ENCODE data around the gene CPHXL.

Gene CPHXL

DNA sequence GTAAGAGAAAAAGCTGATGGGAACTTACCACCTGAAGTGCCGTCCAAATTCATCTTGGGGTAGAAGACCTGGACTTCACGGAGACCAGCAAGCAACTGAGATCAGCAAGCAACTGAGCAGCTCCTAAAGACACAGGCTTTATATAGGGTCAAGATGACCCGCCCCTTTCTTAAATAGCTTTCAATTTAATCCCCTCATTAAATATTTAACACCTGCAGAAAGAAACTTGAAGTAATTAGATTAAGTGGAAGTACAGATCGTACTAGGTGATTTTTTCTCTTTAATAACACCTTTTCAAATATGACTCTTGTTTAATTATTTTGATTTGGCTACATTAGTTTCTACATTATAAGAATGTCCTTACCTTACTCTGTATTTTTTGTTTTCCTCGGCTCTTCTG lies at the start of gene CPHXL:
TSS of gene CPHXL (minus strand) at position 101 of the 400 bp plus-strand sequence. CDS start at position 53, 48 bp downstream.
- in situ Hi-C loops (cut with MboI; ENCODE audit: low sequenced_read_pairs) = no loop called here

DNA sequence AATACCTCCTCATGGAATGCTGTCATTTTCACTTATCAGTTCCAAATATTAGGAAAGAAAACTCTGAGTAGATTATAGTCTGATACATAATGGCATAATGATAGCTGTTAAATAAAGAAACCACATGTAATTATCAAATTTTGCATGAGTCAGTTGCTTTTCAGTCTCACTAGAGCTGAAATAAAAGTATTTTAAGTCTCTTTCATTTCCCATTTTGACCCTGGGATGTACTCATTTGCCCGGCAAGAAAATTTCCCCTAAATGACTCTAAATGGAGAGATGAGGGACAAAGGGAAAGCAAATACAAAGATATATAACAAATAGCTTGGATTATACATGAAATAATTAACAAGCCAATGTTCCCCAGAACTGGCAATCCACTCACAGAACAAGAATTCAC lies 47.9 kb upstream of the CPHXL start:
- in situ Hi-C loops (cut with MboI; ENCODE audit: low sequenced_read_pairs) = loop anchor here (25.0 kb wide), 2 partner anchors 287 to 562 kb away; partner anchors contain the start of genes CHST6, CTRB1 and CTRB2

DNA sequence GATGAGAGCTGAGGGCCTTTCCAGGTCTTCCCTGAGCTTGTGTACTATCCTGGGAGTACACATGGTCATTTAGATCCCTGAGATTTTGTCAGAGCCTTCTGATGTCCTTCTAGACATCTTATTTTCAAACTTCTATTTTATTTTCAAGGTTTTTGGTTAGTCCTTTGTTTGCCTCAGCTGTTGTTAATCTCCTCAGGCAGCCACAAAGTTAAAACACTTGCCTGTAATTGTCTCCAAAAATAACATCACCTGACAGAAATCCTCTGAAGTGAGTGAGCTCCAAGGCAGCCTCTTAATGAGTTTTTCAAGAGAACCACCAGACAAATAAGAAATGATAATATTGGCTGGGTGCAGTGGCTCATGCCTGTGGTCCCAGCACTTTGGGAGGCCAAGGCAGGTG lies 43.8 kb upstream of the CPHXL start:
- in situ Hi-C loops (cut with MboI; ENCODE audit: low sequenced_read_pairs) = loop anchor here (25.0 kb wide), 2 partner anchors 283 to 558 kb away; partner anchors contain the start of genes CHST6, CTRB1 and CTRB2

DNA sequence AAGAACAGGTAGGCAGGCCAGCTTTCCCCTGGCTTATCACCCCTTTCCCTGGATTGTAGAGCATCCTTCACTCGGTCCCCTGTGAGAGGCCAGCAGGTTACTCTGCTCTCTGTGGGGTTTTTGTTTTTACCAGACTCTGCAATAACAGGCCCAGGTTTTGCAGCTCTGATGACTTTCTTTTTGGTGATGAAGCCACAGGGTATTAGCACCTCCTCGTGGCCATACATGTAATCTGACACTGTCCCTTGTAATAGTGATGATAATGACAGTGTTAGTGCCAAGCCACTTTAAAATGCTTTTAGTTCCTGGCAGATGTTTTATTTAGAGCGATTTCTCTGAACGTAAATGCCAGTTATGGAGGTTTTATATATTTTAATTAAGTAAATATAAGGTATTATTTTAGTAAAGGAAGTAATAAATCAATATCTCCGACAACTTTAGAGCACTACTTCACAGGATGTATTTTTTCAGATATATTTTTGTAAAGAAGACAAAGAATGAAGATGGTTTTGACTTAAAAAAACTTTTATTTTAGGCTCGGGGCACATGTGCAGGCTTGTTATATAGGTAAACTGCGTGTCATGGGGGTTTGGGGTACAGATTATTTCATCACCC lies 38.0 kb upstream of the CPHXL start:
- in situ Hi-C loops (cut with MboI; ENCODE audit: low sequenced_read_pairs) = loop anchor here (25.0 kb wide), 2 partner anchors 277 to 552 kb away; partner anchors contain the start of genes CHST6, CTRB1 and CTRB2

DNA sequence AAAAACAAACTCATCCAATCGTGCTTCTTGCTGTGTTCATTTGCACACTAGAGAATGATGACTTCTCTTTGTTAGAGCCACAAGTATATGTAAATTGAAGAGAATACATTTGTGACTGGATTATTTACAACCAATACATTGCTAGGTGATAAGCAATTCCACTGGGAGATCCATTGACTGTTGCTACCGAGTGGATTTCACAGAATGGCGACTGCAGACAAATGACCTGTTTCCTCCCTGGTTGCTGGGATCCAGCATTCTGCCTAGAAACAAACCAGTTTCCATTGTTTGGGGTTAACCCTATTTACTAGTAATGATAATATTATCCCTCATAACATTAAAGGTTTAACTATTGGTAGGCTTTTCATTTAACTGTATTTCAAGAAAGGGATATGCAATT lies 36.9 kb upstream of the CPHXL start:
- in situ Hi-C loops (cut with MboI; ENCODE audit: low sequenced_read_pairs) = loop anchor here (25.0 kb wide), 2 partner anchors 276 to 551 kb away; partner anchors contain the start of genes CHST6, CTRB1 and CTRB2

DNA sequence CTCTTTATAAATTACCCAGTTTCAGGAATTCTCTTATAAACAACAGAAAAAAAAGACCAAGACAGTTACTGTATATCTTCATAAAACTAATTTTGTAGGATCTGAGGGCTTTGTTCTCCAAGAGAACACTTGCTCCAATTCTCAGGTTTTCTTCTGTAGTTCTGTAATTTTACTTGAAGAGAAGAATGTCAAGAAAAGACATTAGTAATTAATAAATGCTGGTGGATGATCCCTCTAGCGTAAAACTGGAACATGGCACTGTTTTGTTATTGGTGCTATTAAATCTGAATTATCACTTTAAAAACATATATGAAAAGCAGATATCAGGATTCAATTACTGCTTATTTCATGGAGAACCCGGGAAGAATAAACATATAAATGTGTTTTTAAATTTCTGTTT lies 36.5 kb upstream of the CPHXL start:
- in situ Hi-C loops (cut with MboI; ENCODE audit: low sequenced_read_pairs) = loop anchor here (25.0 kb wide), 2 partner anchors 275 to 550 kb away; partner anchors contain the start of genes CHST6, CTRB1 and CTRB2

DNA sequence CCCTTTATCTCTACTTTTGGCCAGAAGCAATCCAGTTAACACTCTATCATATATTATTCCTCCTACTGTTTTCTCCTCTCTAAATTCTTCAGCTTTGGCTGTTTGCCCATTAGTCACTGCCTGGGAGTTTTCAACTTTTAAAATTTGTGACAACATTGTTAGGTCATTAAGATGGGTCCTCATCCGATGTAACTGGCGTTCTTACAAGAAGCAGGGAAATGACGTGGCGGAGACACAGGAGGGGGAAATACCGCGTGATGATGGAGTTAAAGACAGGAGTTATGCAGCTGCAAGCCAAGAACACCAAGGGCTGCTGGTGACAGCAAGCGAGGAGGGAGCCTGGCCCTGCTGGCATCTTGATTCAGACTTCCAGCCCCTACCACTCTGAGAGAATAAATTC lies 34.8 kb upstream of the CPHXL start:
- in situ Hi-C loops (cut with MboI; ENCODE audit: low sequenced_read_pairs) = loop anchor here (25.0 kb wide), 2 partner anchors 274 to 549 kb away; partner anchors contain the start of genes CHST6, CTRB1 and CTRB2

DNA sequence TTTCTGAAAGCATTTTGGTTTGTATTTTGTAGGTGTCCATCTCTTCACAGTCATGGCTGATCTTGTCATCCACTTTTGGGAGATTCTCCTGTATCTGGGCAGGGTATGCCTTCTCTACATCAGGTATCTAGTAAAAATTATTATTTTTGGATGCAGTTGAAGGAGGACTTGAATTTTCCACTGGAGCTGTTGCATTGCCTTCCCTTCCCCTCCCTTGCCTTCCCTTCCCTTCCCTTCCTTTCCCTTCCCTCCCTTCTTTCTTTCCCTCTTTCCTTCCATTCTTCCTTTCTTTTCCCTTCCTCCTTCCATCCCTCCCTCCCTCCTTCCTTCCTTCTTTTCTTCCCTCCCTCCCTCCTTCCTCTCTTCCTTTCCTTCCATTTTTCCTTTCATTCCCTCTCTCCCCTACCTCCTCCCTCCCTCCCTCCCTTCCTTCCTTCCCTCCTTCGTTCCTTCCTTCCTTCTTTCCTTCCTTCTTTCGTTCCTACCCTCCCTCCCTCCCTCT lies 33.8 kb upstream of the CPHXL start:
- in situ Hi-C loops (cut with MboI; ENCODE audit: low sequenced_read_pairs) = loop anchor here (25.0 kb wide), 2 partner anchors 273 to 548 kb away; partner anchors contain the start of genes CHST6, CTRB1 and CTRB2

DNA sequence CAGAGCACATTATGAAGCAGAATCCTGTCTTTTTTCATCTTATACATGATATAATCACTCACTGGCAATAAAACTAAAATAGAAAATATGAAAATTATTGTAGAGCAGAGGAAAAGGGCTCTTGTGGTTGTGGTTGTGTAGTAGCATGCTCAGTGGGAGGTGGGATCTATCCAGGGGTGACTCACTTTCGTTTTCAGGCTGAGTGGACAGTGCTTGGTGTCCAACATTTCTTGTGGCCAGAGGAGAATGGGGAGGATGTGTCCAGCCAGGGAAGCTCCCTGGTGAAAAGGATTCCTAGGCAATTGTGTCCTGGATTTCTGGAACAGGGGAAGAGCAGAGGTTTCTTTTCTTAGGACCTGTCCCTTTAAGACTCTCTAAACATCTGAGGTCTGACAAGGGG lies 31.9 kb upstream of the CPHXL start:
- in situ Hi-C loops (cut with MboI; ENCODE audit: low sequenced_read_pairs) = loop anchor here (25.0 kb wide), 2 partner anchors 271 to 546 kb away; partner anchors contain the start of genes CHST6, CTRB1 and CTRB2

DNA sequence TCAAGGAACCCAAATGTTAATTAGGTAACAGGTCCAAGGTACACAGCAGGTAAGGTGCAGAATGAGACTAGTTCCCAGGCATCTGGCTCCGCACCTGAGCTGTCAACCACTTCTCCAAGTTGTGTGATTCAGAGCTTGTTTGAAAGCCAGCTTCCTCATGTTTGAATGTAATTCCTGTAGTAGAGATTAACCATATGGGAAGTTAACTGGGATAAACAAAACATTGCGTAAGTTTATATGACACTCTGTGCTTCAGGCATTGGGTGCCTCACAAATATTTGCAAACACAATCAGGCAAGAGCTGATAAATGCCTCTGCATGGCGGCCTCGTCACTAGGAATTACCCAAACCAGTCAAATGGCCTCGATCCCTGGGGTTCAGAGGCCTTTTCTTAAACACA lies 27.9 kb upstream of the CPHXL start:
- in situ Hi-C loops (cut with MboI; ENCODE audit: low sequenced_read_pairs) = loop anchor here (25.0 kb wide), 2 partner anchors 267 to 542 kb away; partner anchors contain the start of genes CHST6, CTRB1 and CTRB2

DNA sequence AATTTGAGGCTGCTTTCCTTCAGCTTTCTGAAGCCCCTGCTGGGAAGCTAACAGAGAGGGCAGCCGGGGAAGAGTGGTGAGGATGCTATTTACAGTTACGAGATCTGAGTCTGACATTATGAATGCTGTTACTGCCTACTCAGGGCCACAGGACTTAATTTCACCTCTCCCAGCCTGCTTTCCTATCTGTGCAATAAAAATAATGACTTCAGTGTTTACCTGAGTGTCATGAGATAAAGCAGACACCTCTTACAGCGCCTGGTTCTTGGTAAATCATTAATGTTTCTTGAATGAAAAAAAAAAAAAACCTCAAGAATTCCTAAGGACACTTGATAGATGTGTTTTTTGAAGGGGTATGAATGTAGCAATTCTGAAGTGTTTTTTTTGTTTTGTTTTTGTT lies 24.2 kb upstream of the CPHXL start:
- in situ Hi-C loops (cut with MboI; ENCODE audit: low sequenced_read_pairs) = loop anchor here (25.0 kb wide), 2 partner anchors 263 to 538 kb away; partner anchors contain the start of genes CHST6, CTRB1 and CTRB2

DNA sequence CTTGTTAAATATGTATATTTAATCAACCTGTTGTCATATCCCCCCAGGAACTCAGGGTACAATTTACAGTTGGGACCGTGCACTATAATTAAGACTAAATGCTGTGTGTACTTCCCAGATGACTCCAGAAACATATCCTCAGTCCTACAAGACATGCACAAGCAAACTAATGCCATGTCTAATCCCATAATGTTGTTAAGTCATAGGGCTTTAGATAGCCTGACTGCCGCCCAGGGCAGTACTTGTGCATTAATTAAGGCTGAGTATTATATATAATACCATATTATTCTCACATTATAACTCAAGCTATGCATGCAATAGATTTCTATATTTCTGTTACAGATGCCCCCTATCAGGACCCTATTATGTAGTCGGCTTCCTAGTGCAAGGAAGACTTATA lies 20.1 kb upstream of the CPHXL start:
- in situ Hi-C loops (cut with MboI; ENCODE audit: low sequenced_read_pairs) = no loop called here

DNA sequence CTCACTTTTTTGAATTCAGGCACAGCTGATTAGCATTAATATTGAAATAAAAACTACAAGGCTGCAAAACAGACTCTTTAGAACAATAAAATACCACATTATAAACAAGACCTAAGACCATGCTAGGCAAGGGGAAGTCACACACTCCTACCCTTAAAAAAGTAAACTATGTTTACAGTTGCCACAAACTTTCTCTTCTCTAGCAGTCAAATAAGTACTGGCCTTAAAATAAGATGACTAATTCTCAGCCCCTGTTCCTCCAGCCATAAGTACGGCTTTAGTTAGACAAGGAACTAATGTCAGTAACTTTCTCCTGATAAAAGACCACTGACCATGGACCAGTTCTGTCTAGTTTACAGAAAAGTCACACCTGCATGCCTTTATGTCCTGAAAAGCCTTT lies 19.5 kb upstream of the CPHXL start:
- in situ Hi-C loops (cut with MboI; ENCODE audit: low sequenced_read_pairs) = no loop called here

DNA sequence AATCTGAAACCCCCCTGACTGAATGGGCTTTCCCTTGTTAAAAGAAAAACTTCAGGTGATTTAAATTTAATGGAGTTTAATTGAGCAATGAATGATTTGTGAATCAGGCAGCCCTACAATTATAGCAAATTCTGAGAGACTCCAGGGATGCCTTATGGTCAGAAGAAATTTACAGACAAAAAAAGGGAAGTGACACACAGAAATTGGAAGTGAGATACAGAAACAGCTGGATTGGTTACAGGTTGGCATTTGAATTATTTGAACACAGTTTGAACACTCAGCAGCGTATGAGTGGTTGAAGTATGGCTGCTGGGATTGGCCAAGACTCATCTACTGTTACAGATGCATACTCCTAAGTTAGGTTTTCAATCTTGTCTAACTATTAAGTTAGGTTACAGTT lies 19.0 kb upstream of the CPHXL start:
- in situ Hi-C loops (cut with MboI; ENCODE audit: low sequenced_read_pairs) = no loop called here

DNA sequence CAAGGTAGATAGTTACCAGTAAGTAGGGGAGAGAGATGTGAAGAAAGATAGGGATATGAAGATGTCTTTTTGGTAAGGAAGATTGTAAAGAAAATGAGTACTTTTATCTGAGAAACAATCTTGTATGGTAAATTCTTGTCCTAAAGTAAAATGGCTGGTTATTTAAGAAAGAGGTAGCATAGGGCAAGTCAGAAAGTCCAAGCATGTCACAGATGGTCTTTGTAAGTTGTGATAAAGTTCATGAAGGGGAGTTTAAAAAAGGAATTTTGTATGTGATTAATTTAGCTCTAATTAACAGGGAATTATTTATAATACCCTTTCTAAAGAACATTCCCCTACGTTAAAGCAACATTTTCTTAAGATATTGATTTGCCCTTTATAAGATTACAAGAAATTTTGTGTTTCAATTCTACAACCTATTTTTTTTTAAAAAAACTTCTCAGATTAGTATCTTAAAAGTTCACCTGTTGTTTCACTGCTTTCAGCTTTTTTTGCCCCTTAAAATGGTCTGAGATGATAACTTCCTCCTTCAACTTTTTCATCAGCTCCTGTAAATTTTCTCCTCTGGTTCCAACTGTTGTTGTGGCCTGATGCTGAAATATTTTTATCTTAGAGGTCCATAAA lies 16.2 kb upstream of the CPHXL start:
- in situ Hi-C loops (cut with MboI; ENCODE audit: low sequenced_read_pairs) = no loop called here

DNA sequence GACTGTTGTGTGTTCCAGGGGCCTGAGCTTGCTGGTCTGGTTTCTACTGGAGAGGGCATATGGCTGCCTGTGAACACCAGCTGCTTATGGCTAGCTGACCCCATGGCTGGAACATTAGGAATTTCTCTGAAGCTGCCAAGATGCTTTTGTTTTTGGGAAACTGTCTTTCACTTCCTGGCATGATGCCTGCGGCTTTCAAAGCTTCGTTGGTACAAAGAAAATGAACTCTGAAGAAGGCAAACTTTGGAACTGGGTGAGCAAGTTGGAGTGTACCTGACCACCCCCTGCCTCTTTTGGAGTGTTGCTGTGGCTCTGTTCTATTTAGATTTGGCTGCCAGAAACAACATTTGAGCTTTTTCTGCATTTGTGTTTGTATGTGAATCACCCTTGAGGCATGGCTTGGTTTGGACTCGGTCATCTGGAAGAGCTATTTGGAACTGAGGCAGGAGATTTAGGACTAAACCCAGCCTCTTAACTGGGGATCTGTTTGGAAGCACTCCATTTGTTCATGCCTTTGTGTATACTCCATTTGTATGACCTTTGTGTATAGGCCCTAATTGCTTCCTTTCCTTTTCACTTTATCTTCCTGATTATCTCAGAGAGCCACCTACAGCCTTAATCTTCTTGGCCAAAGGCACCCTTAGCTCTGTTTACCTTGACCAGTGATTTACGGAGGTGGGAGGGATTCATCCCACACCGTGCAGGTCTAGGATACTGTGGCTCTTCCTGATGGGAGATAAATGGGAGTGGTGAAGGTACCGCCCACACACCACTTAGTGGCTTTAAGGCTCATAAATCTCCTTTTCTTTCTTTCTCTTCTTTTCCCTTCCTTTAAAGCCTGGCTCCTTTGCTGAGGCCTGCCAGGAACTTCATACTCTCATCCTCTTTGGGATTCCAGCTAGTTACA lies 7.3 kb upstream of the CPHXL start:
- in situ Hi-C loops (cut with MboI; ENCODE audit: low sequenced_read_pairs) = no loop called here

DNA sequence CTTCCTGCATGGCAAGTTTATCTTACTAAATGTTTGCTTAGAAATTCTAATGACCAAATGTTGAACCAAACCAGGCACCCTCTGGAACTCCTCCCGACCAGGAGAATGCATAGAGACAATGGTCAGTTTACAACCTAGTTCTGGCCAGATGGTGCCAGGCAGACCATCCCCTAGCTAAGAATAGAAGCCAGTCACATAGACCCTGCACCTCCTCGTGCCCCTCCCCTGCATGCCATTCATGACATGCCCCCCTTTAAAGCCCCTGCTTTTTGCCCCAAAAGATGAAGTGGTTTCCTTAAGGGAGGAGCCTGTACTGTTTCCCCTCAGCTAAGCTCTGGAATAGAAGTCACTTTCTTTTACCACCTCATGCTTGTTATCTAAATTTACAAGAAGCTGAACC lies 6.6 kb upstream of the CPHXL start:
- in situ Hi-C loops (cut with MboI; ENCODE audit: low sequenced_read_pairs) = no loop called here

DNA sequence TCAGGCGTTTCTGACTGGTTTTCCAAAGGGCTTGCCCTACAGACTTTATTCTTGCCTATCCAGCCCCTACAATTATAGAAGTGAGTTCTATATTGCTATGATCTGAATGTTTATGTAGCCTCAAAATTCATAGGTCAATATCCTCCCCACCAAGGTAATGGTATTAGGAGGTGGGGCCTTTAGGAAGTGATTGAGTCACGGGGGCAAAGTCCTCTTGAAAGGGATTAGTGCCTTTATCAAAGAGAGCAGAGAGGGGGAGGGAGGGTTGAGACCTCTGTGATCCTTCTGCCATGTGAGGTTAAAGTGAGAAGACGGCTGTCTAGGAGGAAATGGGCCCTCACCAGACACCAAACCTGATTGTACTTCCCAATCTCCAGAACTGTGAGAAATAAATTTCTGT lies 931 bp upstream of the CPHXL start:
- in situ Hi-C loops (cut with MboI; ENCODE audit: low sequenced_read_pairs) = no loop called here

DNA sequence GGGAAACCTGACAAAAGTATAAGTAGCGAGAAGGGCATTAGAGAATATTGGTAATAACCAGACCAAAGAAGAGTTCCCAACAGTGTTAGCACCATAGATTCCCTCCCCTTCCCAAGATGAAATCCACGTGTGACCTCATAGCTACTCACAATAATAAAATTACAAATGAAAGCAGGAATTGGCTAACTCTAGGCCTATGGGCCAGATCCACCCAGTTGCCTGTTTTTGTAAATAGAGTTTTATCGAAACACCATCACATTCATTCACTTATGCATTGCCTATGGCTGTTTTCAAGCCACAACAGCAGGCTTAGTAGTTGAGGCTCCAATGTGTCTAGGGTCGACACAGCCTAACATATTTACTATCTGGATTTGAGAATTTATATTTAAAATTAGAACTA lies 7.8 kb downstream of the CPHXL start:
- in situ Hi-C loops (cut with MboI; ENCODE audit: low sequenced_read_pairs) = no loop called here

DNA sequence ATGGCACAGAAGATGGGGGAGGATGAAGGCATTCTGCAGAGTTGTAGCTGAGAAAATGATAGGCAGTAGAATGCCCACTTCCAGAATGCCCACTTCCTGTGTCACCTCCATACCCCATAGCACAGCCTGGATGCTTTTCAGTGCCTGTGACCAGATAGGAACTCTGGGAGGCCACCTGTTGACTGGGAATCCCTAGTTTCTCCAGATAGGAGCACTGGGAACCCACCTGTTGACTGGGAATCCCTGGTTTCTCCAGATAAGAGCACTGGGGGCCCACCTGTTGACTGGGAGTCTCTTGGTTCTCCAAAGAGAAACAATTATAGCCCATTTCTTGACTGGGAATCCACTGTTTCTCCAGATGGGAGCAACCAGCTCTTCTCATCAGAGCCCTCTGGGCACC lies 11.6 kb downstream of the CPHXL start:
- in situ Hi-C loops (cut with MboI; ENCODE audit: low sequenced_read_pairs) = no loop called here

DNA sequence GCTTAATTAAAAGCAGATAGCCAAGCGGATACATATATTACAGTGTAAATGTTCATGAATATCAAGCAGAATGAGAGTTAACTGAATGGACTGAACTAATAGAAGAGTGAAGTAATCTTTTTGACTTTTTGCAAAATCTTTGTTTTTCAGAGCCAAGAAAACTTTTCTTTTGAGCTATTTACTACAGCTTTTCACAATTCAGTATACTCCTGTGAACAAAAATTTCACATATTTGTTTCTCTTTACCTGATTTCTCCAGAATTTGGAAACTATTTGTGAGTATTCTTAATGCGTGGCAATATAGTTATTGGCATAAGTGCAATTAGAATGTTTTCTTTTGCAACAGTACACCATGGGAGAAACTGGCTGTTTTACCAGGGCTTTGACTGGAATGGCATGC lies 15.9 kb downstream of the CPHXL start:
- in situ Hi-C loops (cut with MboI; ENCODE audit: low sequenced_read_pairs) = no loop called here
